Breast epithelium (tissue), 4 donors: Measurements from ENCODE around the gene PARP9. TPM values are rescaled to one million over a fixed set of nuclear protein-coding genes. Genes with fewer than 3 reads are reported as not detected.

Source experiments
- DNase-seq, 2 donors: peaks; one replicate each; pipeline ENCODE4 v3.0.0-alpha.2; 2019; ENCODE audit warnings: low spot score in 2 of 2
- H3K27ac ChIP-seq, 2 donors: fragments of 200-600 bp; sonication (generic) in 1 of 2; one replicate each; pipeline ENCODE4 v1.5.1; 2016 to 2019; ENCODE audit warnings: mild to moderate bottlenecking in 1 of 2
- H3K27me3 ChIP-seq, 2 donors: fragments of 200-600 bp; sonication (generic) in 1 of 2; one replicate each; pipeline versions ENCODE4 v1.5.1 to v1.6.0; 2017 to 2019; ENCODE audit warnings: control low read depth in 1 of 2, mild to moderate bottlenecking in 1 of 2
- H3K36me3 ChIP-seq: fragments of 200-600 bp; one replicate; pipeline ENCODE4 v1.5.1; 2019
- H3K4me1 ChIP-seq, 2 donors: fragments of 200-600 bp; sonication (generic); one replicate each; pipeline ENCODE4 v1.5.1; 2016 to 2019; ENCODE audit warnings: control low read depth in 1 of 2
- H3K4me3 ChIP-seq, 3 donors: fragments of 200-600 bp; sonication (generic); 1 replicate in 2 of 3; 2 replicates in 1 of 3; pipeline ENCODE4 v1.5.1; 2016 to 2019; ENCODE audit warnings: mild to moderate bottlenecking in 3 of 3, moderate library complexity in 2 of 3
- H3K9me3 ChIP-seq, 2 donors: fragments of 200-600 bp; sonication (generic) in 1 of 2; one replicate each; pipeline ENCODE4 v1.5.1; 2016 to 2019; ENCODE audit warnings: control low read depth in 1 of 2
- CTCF ChIP-seq, 3 donors: fragments of 450-650 bp; IDR thresholded peaks; one replicate each; pipeline ENCODE4 v1.5.1; 2016 to 2017; ENCODE audit warnings: antibody characterized with exemption in 3 of 3, mild to moderate bottlenecking in 3 of 3, moderate library complexity in 3 of 3
- POLR2A ChIP-seq: fragments of 450-650 bp; IDR thresholded peaks from one replicate; pipeline ENCODE4 v1.6.1; 2016; ENCODE audit warnings: antibody characterized with exemption, mild to moderate bottlenecking, moderate library complexity
- POLR2AphosphoS5 ChIP-seq, 3 donors: sonication (generic); formaldehyde crosslinking; IDR thresholded peaks; one replicate each; pipeline ENCODE4 v1.6.1; 2017; ENCODE audit warnings: antibody characterized with exemption in 3 of 3
- intact Hi-C: fragments of 100-400 bp; cut with DNase I; formaldehyde crosslinking; loops from one replicate; pipeline ENCODE4 v1.15.1; 2023; ENCODE audit warnings: low total_unique reads
- total RNA-seq, 3 donors: library from RNA; depleted of rRNA; stranded (reverse); fragments of >200 nt; gene quantifications; one replicate each; pipeline ENCODE4 v1.1.0, GENCODE V29; 2016

PARP9 gene
- total RNA-seq, 3 donors from 2014 or later: 17.4 to 55.1 (median 39.7) TPM

- intact Hi-C loops: loop anchor here (10.0 kb wide), 1 partner anchor 872 kb away; the partner anchor contains the start of gene HCLS1
- TF ChIP-seq CTCF (IDR thresholded peaks at IDR 0.05) (no peak), POLR2AphosphoS5 (IDR thresholded peaks at IDR 0.05) (no peak), POLR2A (no peak)
- no peaks in the 10 kb centered on the region for H3K27me3 ChIP-seq
- H3K36me3 ChIP-seq: peaks cover 3% of the 10 kb centered on the region
- H3K4me3 ChIP-seq: no peak overlapping the region
- no peak for DNase-seq
- no peaks in the 10 kb centered on the region for H3K9me3 ChIP-seq
- H3K27ac ChIP-seq: no peak overlapping the region
- H3K4me1 ChIP-seq: peaks cover 0 to 4% of the 10 kb centered on the region in 2 donors
Measured at GRCh38 chr3:122536632-122537001, 27.5 kb downstream of the PARP9 start.

- intact Hi-C loops: loop anchor here (10.0 kb wide), 1 partner anchor 871 kb away; the partner anchor contains the start of gene HCLS1
Measured at GRCh38 chr3:122535964-122536631, 28.0 kb downstream of the PARP9 start.

GRCh38 chr3:122533931-122534334, 30.2 kb downstream of the PARP9 start:
- peaks cover 0 to 4% of the 10 kb centered on the region in 2 donors for H3K4me1 ChIP-seq
- no peaks in the 10 kb centered on the region for H3K9me3 ChIP-seq
- no peak overlapping the region for H3K4me3 ChIP-seq
- peaks cover 3% of the 10 kb centered on the region for H3K36me3 ChIP-seq
- no peaks in the 10 kb centered on the region for H3K27me3 ChIP-seq
- intact Hi-C loops: loop anchor here (10.0 kb wide), 1 partner anchor 869 kb away; the partner anchor contains the start of gene HCLS1
- DNase-seq: peak in 1 of 2 donors; percentile 48
- no peak for TF ChIP-seq CTCF (IDR thresholded peaks at IDR 0.05)
- TF ChIP-seq POLR2AphosphoS5 (IDR thresholded peaks at IDR 0.05): no peak
- TF ChIP-seq POLR2A: no peak
- peak overlapping the region; percentile 3 to 21 for H3K27ac ChIP-seq

More at GRCh38 chr3:122535964-122536631, 28.0 kb downstream of the PARP9 start:
- Histone ChIP-seq H3K27ac (no peak overlapping the region), H3K9me3 (no peaks in the 10 kb centered on the region), H3K27me3 (no peaks in the 10 kb centered on the region), H3K36me3 (peaks cover 3% of the 10 kb centered on the region), H3K4me1 (peaks cover 0 to 4% of the 10 kb centered on the region in 2 donors), H3K4me3 (no peak overlapping the region)
- no peak for TF ChIP-seq CTCF (IDR thresholded peaks at IDR 0.05)
- TF ChIP-seq POLR2A: no peak
- no peak for TF ChIP-seq POLR2AphosphoS5 (IDR thresholded peaks at IDR 0.05)
- no peak for DNase-seq

- Histone ChIP-seq H3K4me1 (peaks cover 0 to 4% of the 10 kb centered on the region in 2 donors), H3K27me3 (no peaks in the 10 kb centered on the region), H3K36me3 (peaks cover 3% of the 10 kb centered on the region), H3K9me3 (no peaks in the 10 kb centered on the region), H3K4me3 (no peak overlapping the region), H3K27ac (peak overlapping the region in 1 of 2 donors; percentile 3)
- TF ChIP-seq CTCF (IDR thresholded peaks at IDR 0.05): no peak
- TF ChIP-seq POLR2A: no peak
- no peak for TF ChIP-seq POLR2AphosphoS5 (IDR thresholded peaks at IDR 0.05)
- DNase-seq: no peak
- intact Hi-C loops: loop anchor here (10.0 kb wide), 1 partner anchor 869 kb away; the partner anchor contains the start of gene HCLS1
Measured at GRCh38 chr3:122533480-122533879, 30.6 kb downstream of the PARP9 start.

GRCh38 chr3:122530164-122530563, 33.9 kb downstream of the PARP9 start:
- no peak overlapping the region for H3K27ac ChIP-seq
- peaks cover 0 to 4% of the 10 kb centered on the region in 2 donors for H3K4me1 ChIP-seq
- DNase-seq: no peak
- H3K4me3 ChIP-seq: no peak overlapping the region
- peaks cover 3% of the 10 kb centered on the region for H3K36me3 ChIP-seq
- H3K27me3 ChIP-seq: no peaks in the 10 kb centered on the region
- TF ChIP-seq POLR2A (no peak), POLR2AphosphoS5 (IDR thresholded peaks at IDR 0.05) (no peak)
- intact Hi-C loops: loop anchor here (10.0 kb wide), 1 partner anchor 865 kb away; the partner anchor contains the start of gene HCLS1
- H3K9me3 ChIP-seq: no peaks in the 10 kb centered on the region
